Activated CD4-positive, CD25-positive, alpha-beta regulatory T cell treated with anti-CD3 and anti-CD28 coated beads, Interleukin-2, amount 50 U/mL, for 24 hours (primary cell): ENCODE data around the gene KMT5B.
"Not testable (repeated sequence)": the region's sequence is repeated elsewhere in the genome, so short reads cannot be mapped to it uniquely, and the experiment has no call there.

Experiments used
- ATAC-seq, 2 donors: fragments of 150-1000 bp; cut with Tn5 transposase; one replicate each; pipeline ENCODE4 v1.10.0; 2021; ENCODE audit warnings: mild to moderate bottlenecking in 1 of 2, moderate library complexity in 1 of 2

Gene KMT5B

DNA sequence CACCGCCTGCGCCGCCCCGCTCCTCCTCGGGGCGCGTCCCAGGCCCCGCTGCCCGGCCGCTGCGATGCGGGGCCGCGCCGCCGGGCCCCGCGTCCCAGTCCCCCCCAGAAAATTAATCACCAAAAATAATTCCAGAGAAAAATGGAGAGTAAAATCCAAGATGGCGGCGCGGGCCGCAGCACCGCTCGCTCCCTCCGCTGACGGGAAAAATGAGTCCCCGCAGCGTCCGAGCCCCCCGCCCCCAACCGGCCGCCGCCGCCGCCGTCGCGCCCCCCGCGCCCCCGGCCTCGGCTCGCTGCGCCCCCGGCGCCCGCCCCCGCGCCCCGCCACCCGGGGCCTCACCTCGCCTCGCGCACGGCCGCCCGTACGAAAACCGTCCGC, at the start of gene KMT5B:
Gene KMT5B (minus strand): TSS at position 162 of the 381 bp plus-strand sequence. CDS start 23,220 bp downstream, outside the sequence.
- no peak for ATAC-seq

DNA sequence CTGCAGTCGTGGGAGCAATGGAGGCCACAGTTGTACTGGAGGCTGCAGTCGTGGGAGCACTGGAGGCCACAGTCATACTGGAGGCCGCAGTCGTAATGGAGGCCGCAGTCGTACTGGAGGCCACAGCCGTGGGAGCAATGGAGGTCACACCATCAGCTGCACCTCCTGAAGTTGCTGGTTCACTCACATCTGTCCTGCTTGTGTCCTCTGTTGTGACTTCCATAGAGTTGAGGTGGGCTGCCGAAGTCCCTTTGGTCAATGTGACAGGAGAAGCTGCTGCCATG, 49.4 kb upstream of the KMT5B start:
- no peak for ATAC-seq

DNA sequence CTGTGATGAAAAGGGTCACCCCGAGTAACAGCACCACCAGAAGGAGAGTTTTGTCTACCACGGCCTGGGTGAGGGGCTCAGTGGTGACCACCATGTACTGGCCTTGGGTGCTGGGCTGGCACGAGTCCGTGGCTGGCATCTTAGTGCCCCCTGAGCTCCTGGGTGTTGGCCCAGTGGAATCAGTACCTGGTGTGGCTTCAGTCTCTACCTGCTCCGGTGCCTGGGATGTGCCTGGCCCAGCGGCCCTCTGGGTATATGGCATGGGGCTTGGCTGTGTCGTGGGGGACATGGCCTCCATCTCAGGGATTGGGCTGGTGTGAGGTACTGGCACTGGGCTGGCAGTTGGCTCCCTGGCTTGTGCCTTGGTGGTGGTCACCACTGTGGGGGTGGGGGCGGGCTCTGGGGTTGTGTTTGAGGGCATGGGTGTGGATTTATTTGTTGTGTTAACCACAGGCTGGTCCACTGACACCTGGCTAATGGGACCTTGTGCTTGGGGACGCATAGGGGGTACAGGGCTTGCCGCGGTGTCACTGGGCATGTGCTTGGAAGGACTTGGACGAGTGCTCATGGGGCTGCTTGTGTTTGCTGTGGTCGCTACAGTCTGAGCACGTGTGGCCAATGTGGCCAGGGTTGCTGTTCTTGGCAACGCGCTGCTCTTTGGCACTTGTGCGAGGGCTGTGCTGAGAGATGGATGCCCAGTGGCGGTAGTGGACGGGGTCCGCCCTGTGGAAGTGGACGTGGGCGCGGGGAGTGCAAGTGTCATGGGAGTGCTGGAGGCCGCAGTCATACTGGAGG, 48.9 kb upstream of the KMT5B start:
- no peak for ATAC-seq

DNA sequence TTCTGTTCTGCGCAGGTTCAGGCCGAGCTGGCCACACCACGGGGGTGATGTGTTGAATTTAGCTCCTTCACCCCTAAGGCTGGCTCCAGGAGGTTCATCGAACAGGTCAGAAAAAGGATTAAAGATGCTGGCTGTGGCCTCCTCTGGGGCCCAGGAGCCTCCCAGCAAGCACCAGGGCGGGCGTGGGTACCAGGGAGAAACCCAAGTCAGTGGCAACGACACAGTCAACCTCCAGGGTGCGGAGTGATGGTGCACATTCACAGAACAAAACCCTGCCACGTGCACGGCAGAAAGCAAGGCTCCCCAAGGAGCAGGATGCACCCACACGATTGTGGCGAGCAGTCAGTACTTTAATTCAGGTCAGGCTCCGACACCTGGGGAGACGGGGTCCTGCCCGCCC, 47.9 kb upstream of the KMT5B start:
- ATAC-seq = no peak

DNA sequence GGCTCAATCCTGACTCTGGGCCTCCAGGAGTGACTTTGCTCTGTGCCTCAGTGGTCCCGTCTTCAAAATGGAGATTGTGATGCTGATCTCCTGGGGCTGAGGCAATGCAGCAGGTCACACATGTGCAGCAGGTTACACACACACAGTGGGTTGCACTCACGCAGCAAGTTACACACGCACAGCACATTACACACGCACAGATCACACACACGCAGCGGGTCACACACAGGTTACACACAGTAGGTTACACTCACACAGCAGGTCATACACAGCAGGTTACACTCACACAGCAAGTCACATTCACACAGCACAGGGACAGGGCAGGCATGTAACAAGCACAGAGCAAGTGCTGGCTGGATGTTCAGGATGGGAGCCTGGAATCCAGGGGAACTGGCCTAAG, 47.4 kb upstream of the KMT5B start:
- ATAC-seq = no peak

GRCh38 chr11:68259122-68259959, 46.2 kb upstream of the KMT5B start:
- ATAC-seq = no peak

- no peak for ATAC-seq
Observed at GRCh38 chr11:68258363-68258765, 45.3 kb upstream of the KMT5B start.

- peak; percentile 80 to 92 for ATAC-seq
Observed at GRCh38 chr11:68257477-68258362, 44.6 kb upstream of the KMT5B start.

DNA sequence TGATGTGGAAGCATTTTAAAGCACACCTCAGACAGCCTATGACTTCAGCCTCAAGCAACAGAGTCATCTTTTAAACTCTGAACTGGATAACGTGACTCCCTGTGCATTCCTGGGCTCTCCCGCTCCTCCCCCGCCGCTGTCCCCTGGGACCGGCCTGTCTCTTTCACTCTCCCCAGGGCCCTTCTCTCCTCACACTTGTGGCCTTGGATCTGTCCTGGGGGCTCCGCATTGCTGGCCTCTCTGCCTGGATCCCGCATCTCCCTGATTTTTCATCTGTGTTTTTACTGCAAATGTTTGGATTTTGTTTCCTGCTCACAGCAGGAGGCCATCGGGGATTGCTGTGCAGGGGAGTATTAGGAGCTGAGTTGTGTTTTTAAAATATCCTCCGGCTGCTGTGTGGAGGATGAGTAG, 43.2 kb upstream of the KMT5B start:
- no peak for ATAC-seq

DNA sequence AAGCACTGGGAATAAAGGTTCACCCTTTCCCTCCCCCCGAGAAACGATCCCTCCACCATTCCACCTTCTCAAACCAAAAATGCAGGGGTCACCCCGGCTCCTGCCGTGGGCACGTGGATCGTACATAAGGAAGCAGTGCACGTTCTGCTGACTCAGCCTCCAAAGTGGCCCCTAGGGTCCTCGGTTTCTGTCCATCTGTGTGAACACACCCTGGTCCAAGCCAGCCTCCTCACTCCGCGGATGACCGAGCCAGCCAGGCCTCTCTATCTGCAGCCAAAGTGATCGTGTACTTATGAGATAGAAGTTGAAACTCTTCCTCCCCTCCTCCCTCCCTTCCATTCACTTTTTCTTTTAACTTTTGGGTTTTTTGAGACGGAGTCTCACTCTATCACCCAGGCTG, 42.4 kb upstream of the KMT5B start:
- ATAC-seq = no peak

GRCh38 chr11:68254421-68254820, 41.3 kb upstream of the KMT5B start:
- no peak for ATAC-seq

DNA sequence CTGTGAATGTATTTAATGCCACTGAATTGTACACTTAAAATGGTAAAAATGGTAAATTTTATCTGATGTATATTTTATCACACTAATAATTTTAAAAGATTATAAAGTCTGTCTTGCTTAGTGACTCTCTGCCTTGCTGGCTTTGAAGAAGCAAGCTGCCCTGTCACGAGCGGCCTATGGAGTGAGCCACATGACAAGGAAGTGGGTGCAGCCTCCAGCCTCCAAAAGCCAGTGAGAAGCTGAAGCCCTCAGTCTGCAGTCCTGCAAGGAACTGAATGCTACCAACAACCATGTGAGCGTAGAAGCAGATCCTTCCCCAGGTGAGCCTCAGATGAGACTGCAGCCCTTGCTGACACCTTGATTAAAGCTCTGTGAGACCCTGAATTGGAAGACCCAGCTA, 38.7 kb upstream of the KMT5B start:
- no peak for ATAC-seq

DNA sequence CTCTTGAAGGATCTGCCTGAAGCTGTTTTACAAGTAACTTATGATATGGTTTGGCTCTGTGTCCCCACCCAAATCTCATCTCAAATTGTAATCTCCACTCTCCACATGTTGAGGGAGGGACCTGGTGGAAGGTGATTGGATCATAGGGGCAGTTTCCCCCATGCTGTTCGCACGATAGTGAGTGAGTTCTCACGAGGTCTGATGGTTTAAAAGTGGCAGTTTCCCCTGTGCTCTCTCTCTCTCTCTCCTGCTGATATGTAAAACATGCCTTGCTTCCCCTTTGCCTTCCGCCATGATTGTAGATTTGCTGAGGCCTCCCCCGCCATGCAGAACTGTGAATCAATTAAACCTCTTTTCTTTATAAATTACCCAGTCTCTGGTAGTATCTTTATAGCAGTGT, 31.8 kb upstream of the KMT5B start:
- ATAC-seq = not testable (repeated sequence)

- ATAC-seq = not testable (repeated sequence)
Observed at GRCh38 chr11:68243847-68244246, 30.8 kb upstream of the KMT5B start.

- ATAC-seq = no peak
Observed at GRCh38 chr11:68242616-68243015, 29.5 kb upstream of the KMT5B start.

DNA sequence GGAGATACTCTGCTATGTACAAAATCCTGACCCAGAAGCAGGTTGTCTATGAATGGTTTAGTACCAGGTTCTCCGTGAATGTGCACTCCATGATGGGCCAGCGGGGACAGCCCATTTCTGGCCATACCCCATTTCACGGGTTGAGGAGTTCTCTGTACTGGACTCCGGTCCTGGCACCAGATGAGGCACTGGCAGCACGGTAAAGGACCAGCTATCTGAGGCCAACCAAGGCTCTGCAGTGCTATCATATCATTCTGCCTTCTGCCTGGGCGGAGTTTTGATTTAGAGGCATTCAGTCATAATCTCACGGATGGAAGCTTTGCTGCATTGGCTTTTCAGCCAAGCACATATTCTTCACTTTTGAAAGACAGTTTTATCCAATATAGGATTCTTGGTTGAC, 18.5 kb upstream of the KMT5B start:
- no peak for ATAC-seq

- ATAC-seq = no peak
Observed at GRCh38 chr11:68229601-68230000, 16.5 kb upstream of the KMT5B start.

DNA sequence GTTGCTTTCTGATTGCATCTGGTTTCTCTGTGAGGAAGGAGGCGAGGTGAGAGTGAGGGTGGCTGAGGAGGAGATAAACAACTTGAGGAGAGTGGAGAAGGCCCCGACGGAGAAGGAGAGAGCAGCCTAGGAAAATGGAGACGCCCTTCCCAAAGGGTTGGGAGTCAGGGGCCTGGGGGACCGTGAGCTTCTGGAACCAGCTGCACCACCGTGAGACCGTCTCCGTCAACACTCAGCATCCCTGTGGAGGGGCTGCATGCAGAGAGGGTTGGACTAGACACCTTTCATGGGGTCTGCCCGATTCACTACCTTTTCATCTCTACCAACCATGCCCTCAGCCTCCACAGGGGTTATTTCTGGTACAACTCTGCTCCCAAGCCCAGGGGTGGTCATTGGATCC, 13.3 kb upstream of the KMT5B start:
- ATAC-seq = no peak

GRCh38 chr11:68224606-68225005, 11.5 kb upstream of the KMT5B start:
- ATAC-seq = no peak

DNA sequence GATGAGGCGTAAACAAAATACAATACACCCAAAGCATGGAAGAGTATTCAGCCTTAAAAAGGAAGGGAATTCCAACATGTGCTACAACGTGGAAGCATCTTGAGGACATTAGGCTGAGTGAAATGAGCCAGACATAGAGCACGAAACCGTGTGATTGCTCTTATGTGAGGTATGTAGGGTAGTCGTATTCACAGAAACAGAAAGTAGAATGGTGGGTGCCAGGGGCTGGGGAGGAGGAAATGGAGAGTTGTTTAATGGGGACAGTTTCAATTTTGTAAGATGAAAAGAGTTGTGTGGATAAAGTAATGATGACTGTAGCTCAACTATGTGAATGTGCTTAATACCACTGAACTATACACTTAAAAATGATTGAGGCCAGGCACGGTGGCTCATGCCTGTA, 10.2 kb upstream of the KMT5B start:
- ATAC-seq = peak in 1 of 2 donors; percentile 32

DNA sequence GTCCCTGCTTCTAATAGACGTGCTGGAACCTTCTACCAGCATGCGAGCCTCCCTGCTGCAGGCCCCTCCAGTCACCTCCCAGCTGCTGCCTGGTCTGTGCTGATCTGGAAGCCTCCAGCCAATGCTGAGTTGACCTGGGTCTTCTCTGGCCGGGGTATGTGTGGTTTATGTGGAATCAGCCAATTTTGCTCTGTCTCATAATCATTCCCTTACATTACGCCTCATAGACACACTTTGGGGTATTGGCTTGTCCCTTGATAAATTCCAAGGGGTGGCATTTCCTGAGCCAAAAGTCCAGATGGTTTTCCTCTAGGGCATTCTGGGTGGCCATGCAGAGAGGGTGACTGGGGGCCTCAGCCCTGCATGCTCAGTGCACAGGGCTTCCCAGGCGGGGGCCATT, 8.3 kb upstream of the KMT5B start:
- ATAC-seq = no peak

DNA sequence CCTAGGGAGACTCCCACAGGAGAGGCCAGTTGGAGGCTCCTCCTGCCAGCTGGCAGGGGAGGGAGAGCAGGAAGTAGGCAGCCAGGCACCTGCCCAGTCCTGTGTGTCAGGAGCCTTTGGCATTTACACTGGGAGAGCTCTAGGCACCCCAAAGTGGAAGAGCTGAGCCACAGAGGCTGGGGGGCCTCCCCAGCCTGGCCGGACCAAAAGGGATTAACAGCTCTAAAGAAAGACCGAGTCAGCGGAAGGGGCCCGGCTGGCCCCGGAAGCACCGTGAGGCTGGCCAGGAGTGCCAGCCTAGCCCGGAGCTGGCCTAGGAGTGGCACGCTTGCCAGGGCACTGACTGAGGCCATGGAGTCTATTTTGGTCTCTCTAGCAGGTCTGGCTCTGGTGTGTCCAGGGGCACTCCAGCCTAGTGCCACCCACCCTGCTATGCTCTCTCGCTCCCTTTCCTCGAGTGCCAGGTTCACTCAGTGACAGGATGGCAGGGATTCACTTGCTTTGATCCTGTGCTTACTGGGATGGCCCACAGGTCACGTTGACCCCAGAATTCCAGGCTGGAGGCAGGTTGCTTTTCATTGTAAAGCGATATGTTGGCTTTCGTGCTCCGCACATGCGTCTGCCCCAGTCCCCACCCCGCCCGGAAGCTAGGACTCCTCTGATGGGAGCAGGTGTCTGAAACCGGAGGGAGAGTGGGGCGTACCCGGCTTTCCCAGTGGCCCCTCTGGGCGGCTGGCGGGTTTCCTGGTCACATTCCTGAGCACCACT, 3.3 kb upstream of the KMT5B start:
- no peak for ATAC-seq
